Measurements from ENCODE around the gene C22orf39. TPM values are rescaled to one million over a fixed set of nuclear protein-coding genes. Genes with fewer than 3 reads are reported as not detected.

C22orf39 gene
- total and polyA plus RNA-seq, 10 of the 15 experiments (the other 5 are each of a cell fraction or from before 2014, with no cell fraction given), result 6.7 to 47.0 (median 26.5) TPM

DNA sequence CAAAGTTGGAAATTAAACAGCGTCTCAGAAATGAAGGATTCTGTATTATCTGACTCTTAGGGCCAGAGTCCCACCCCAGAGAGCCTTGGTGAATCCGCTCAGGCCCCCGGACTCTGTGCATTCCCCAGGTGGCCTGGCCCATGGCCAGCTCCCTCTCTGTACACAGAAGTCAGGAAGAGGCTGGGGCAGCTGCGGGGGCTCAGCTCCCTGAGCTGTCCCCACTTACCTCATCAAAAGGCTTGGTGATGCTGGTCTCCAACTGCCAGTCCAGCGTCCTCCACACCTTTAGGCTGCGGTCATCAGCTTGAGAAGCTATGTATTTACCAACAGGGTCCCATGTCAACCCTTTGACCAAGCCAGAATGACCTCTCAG, 51.0 kb downstream of the C22orf39 start:
- SMC1A ChIA-PET (ENCODE audit: uncharacterized antibody, unreplicated experiment), result interaction anchor here (1.5 kb wide), 1 partner anchor 81 kb away, joined by 3 read pairs; no protein-coding TSS in a partner anchor
- Histone ChIP-seq H3K4me3 (no peak overlapping the region), H3K9ac (ENCODE audit: control insufficient read depth, insufficient read depth, low read length) (no peak overlapping the region), H3K9me3 (replicated peaks; ENCODE audit: control insufficient read depth, insufficient read depth, low read length) (no peaks in the 10 kb centered on the region), H3K79me2 (ENCODE audit: control insufficient read depth, insufficient read depth, low read length) (no peaks in the 10 kb centered on the region), H3K27me3 (replicated peaks in 1 of 2; ENCODE audit: control insufficient read depth in 2 of 2, insufficient read depth in 2 of 2, low read length in 1 of 2) (no peaks in the 10 kb centered on the region), H3K36me3 (ENCODE audit: control insufficient read depth in 2 of 2, insufficient read depth in 2 of 2, low read length in 1 of 2) (peaks cover 16 to 31% of the 10 kb centered on the region in 2 experiments; a peak in 3 of 4 replicates), H3K27ac (ENCODE audit: control insufficient read depth, insufficient read depth) (no peak overlapping the region), H2AFZ (ENCODE audit: control insufficient read depth, low read depth, low read length) (no peak overlapping the region), H3K4me1 (ENCODE audit: control insufficient read depth, insufficient read depth, low read length) (no peaks in the 10 kb centered on the region), H4K20me1 (ENCODE audit: control insufficient read depth, insufficient read depth) (no peaks in the 10 kb centered on the region), H3K4me2 (ENCODE audit: control insufficient read depth, insufficient read depth) (no peak overlapping the region)
- BruUV-seq (replicated peaks), result no TSS peak
- DNase-seq (ENCODE audit: low read depth, low spot score) (no peak), ATAC-seq (no peak), FAIRE-seq (no peak)
- RAD21 ChIA-PET (ENCODE audit: unreplicated experiment), result no interaction called here
- TF ChIP-seq POU2F2 (IDR thresholded peaks at IDR 0.05; ENCODE audit: borderline replicate concordance, low read depth, low read length) (no peak), ELK1 (IDR thresholded peaks at IDR 0.05; ENCODE audit: low read depth, low read length) (no peak)
- POLR2A ChIA-PET, result no interaction called here
- CTCF ChIA-PET, result interaction anchor here (1.3 kb wide), 1 partner anchor 81 kb away, joined by 3 read pairs; no protein-coding TSS in a partner anchor
- intact Hi-C loops (cut with micrococcal nuclease; ENCODE audit: unreplicated experiment) (no loop called here), in situ Hi-C loops (cut with MboI) (no loop called here)
- WGBS (ENCODE audit: insufficient coverage, insufficient replicate concordance, low lambda C conversion rate, missing lambda C conversion rate), result 95% methylated on average over 6 of the region's 6 CpGs

DNA sequence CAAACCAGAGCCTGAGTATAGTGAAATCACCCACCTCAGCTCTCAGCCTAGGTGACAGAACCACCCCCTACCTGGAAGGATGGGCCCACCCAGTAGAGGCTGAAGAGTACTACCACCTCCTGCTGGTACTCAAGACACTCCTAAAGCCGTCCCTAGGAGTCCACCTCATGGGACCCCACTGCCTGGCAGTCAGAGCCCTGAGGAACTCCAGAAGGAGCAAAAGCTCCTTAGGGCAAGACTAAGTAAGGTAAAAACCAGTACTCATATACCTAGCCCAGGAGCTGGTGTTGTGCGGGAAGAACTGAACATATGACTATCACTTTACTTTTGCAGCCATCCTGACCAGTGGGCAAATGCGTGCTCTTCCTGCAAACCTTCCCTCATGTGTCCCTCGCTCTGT, 52.2 kb downstream of the C22orf39 start:
- no peaks in the 10 kb centered on the region for H3K79me2 ChIP-seq (ENCODE audit: control insufficient read depth, insufficient read depth, low read length)
- peaks cover 16 to 27% of the 10 kb centered on the region in 2 experiments; a peak in 3 of 4 replicates for H3K36me3 ChIP-seq (ENCODE audit: control insufficient read depth in 2 of 2, insufficient read depth in 2 of 2, low read length in 1 of 2)
- RAD21 ChIA-PET (ENCODE audit: unreplicated experiment), result no interaction called here
- no peak for TF ChIP-seq PAX8 (IDR thresholded peaks at IDR 0.05)
- no peak for TF ChIP-seq IKZF2 (IDR thresholded peaks at IDR 0.05)
- no peak for TF ChIP-seq ZNF24 (IDR thresholded peaks at IDR 0.05)
- TF ChIP-seq SRF (IDR thresholded peaks at IDR 0.05; ENCODE audit: low read depth in 2 of 2, low read length in 2 of 2), result no peak
- no peak for TF ChIP-seq NFYA (IDR thresholded peaks at IDR 0.05; ENCODE audit: borderline replicate concordance, low read depth, low read length)
- TF ChIP-seq NBN (IDR thresholded peaks at IDR 0.05), result no peak
- no peak for TF ChIP-seq BMI1 (IDR thresholded peaks at IDR 0.05; ENCODE audit: borderline replicate concordance)
- no peak for TF ChIP-seq HDAC2 (IDR thresholded peaks at IDR 0.05)
- no peak for TF ChIP-seq RAD51 (IDR thresholded peaks at IDR 0.05)
- no peak overlapping the region for H3K27ac ChIP-seq (ENCODE audit: control insufficient read depth, insufficient read depth)
- H3K4me3 ChIP-seq, result no peak overlapping the region
- in situ Hi-C loops (cut with MboI), result no loop called here
- no peaks in the 10 kb centered on the region for H4K20me1 ChIP-seq (ENCODE audit: control insufficient read depth, insufficient read depth)
- SMC1A ChIA-PET (ENCODE audit: uncharacterized antibody, unreplicated experiment), result interaction anchor here (1.5 kb wide), 1 partner anchor 82 kb away, joined by 3 read pairs; no protein-coding TSS in a partner anchor
- no peaks in the 10 kb centered on the region for H3K27me3 ChIP-seq (replicated peaks in 1 of 2; ENCODE audit: control insufficient read depth in 2 of 2, insufficient read depth in 2 of 2, low read length in 1 of 2)
- CTCF ChIA-PET, result interaction anchor here (1.1 to 1.6 kb wide), 3 partner anchors 10 to 97 kb away, joined by 3 to 4 read pairs (median 4); no protein-coding TSS in a partner anchor
- FAIRE-seq (no peak), DNase-seq (ENCODE audit: low read depth, low spot score) (no peak), ATAC-seq (no peak)
- POLR2A ChIA-PET, result no interaction called here
- no peak overlapping the region for H3K4me2 ChIP-seq (ENCODE audit: control insufficient read depth, insufficient read depth)
- no peaks in the 10 kb centered on the region for H3K9me3 ChIP-seq (replicated peaks; ENCODE audit: control insufficient read depth, insufficient read depth, low read length)
- no TSS peak for BruUV-seq (replicated peaks)
- WGBS (ENCODE audit: insufficient coverage, insufficient replicate concordance, low lambda C conversion rate, missing lambda C conversion rate), result 98% methylated on average over 4 of the region's 4 CpGs
- H3K4me1 ChIP-seq (ENCODE audit: control insufficient read depth, insufficient read depth, low read length), result no peaks in the 10 kb centered on the region
- no peak overlapping the region for H2AFZ ChIP-seq (ENCODE audit: control insufficient read depth, low read depth, low read length)
- intact Hi-C loops (cut with micrococcal nuclease; ENCODE audit: unreplicated experiment), result no loop called here
- H3K9ac ChIP-seq (ENCODE audit: control insufficient read depth, insufficient read depth, low read length), result no peak overlapping the region
